ENCODE results near the gene BMERB1. TPM values are rescaled to one million over a fixed set of nuclear protein-coding genes. Genes with fewer than 3 reads are reported as not detected.

Gene BMERB1
- total RNA-seq, 1 experiment from 2014 or later, result 80.0 TPM

- intact Hi-C loops (cut with micrococcal nuclease; ENCODE audit: unreplicated experiment), result no loop called here
- TF ChIP-seq TCF7L2 (IDR thresholded peaks at IDR 0.05; ENCODE audit: low read depth, low read length), result no peak
- no peak for TF ChIP-seq POLR2AphosphoS5 (IDR thresholded peaks at IDR 0.05; ENCODE audit: low read depth, low read length)
- Histone ChIP-seq H3K4me3 (ENCODE audit: low read depth in 2 of 2, low read length in 2 of 2) (no peak overlapping the region), H3K4me1 (ENCODE audit: control insufficient read depth, insufficient read depth, low read length) (no peaks in the 10 kb centered on the region), H3K27me3 (ENCODE audit: control insufficient read depth, insufficient read depth, low read length) (no peaks in the 10 kb centered on the region), H3K9me3 (ENCODE audit: control insufficient read depth, insufficient read depth, low read depth, low read length) (no peaks in the 10 kb centered on the region), H3K36me3 (ENCODE audit: control insufficient read depth, insufficient read depth, low read length) (no peaks in the 10 kb centered on the region), H3K27ac (ENCODE audit: low read length) (no peak overlapping the region)
- in situ Hi-C loops (cut with HindIII; ENCODE audit: low pct_unique_long_range_greater_than_20kb, low sequenced_read_pairs), result no loop called here
- DNase-seq (ENCODE audit: low read depth, low spot score) (no peak), ATAC-seq (no peak)
- no TSS peak for BruUV-seq (replicated peaks)
- ChIA-PET CTCF (no interaction called here), POLR2A (no interaction called here)
Observed at GRCh38 chr16:15532825-15533224, 98.4 kb downstream of the BMERB1 start.

GRCh38 chr16:15533386-15533785 lies 99.0 kb downstream of the BMERB1 start:
- no peaks in the 10 kb centered on the region for H3K4me1 ChIP-seq (ENCODE audit: control insufficient read depth, insufficient read depth, low read length)
- H3K4me3 ChIP-seq (ENCODE audit: low read depth in 2 of 2, low read length in 2 of 2), result no peak overlapping the region
- in situ Hi-C loops (cut with HindIII; ENCODE audit: low pct_unique_long_range_greater_than_20kb, low sequenced_read_pairs) (no loop called here), intact Hi-C loops (cut with micrococcal nuclease; ENCODE audit: unreplicated experiment) (no loop called here)
- DNase-seq (ENCODE audit: low read depth, low spot score) (no peak), ATAC-seq (no peak)
- CTCF ChIA-PET, result no interaction called here
- POLR2A ChIA-PET, result no interaction called here
- no peaks in the 10 kb centered on the region for H3K36me3 ChIP-seq (ENCODE audit: control insufficient read depth, insufficient read depth, low read length)
- H3K27ac ChIP-seq (ENCODE audit: low read length), result no peak overlapping the region
- no peak for TF ChIP-seq REST (IDR thresholded peaks at IDR 0.05; ENCODE audit: insufficient read depth in 1 of 2, low read depth in 2 of 2, low read length in 1 of 2)
- no TSS peak for BruUV-seq (replicated peaks)
- no peaks in the 10 kb centered on the region for H3K27me3 ChIP-seq (ENCODE audit: control insufficient read depth, insufficient read depth, low read length)
- no peaks in the 10 kb centered on the region for H3K9me3 ChIP-seq (ENCODE audit: control insufficient read depth, insufficient read depth, low read depth, low read length)

GRCh38 chr16:15535772-15536171 lies 101.4 kb downstream of the BMERB1 start:
- no peak overlapping the region for H3K4me3 ChIP-seq (ENCODE audit: low read depth in 2 of 2, low read length in 2 of 2)
- H3K4me1 ChIP-seq (ENCODE audit: control insufficient read depth, insufficient read depth, low read length), result no peaks in the 10 kb centered on the region
- H3K27me3 ChIP-seq (ENCODE audit: control insufficient read depth, insufficient read depth, low read length), result no peaks in the 10 kb centered on the region
- TF ChIP-seq SIN3A (IDR thresholded peaks at IDR 0.05; ENCODE audit: borderline replicate concordance, insufficient read depth, low read depth, low read length) (no peak), POLR2AphosphoS5 (IDR thresholded peaks at IDR 0.05; ENCODE audit: low read depth, low read length) (no peak), REST (IDR thresholded peaks at IDR 0.05; ENCODE audit: insufficient read depth in 1 of 2, low read depth in 2 of 2, low read length in 1 of 2) (no peak), TCF7L2 (IDR thresholded peaks at IDR 0.05; ENCODE audit: low read depth, low read length) (no peak), CTCF (IDR thresholded peaks at IDR 0.05) (no peak)
- no peak for DNase-seq (ENCODE audit: low read depth, low spot score)
- ChIA-PET POLR2A (interaction anchor here (0.6 to 0.7 kb wide), 2 partner anchors 62 to 1717 kb away, joined by 3 to 4 read pairs; no protein-coding TSS in a partner anchor), CTCF (no interaction called here)
- no peaks in the 10 kb centered on the region for H3K9me3 ChIP-seq (ENCODE audit: control insufficient read depth, insufficient read depth, low read depth, low read length)
- no peak for ATAC-seq
- H3K36me3 ChIP-seq (ENCODE audit: control insufficient read depth, insufficient read depth, low read length), result no peaks in the 10 kb centered on the region
- BruUV-seq (replicated peaks), result no TSS peak
- H3K27ac ChIP-seq (ENCODE audit: low read length), result no peak overlapping the region
- in situ Hi-C loops (cut with HindIII; ENCODE audit: low pct_unique_long_range_greater_than_20kb, low sequenced_read_pairs), result no loop called here
- intact Hi-C loops (cut with micrococcal nuclease; ENCODE audit: unreplicated experiment), result no loop called here
